T-helper 9 cell (primary cell): ENCODE results near the gene FBN2.
"Not testable (repeated sequence)": the region's sequence is repeated elsewhere in the genome, so short reads cannot be mapped to it uniquely, and the experiment has no call there.

Source experiments
- DNase-seq: peaks from one replicate; pipeline ENCODE4 v3.0.0-alpha.2; 2020

FBN2 gene

GRCh38 chr5:128475693-128476092, 62.4 kb downstream of the FBN2 start:
- DNase-seq, result no peak

GRCh38 chr5:128472919-128473318, 65.1 kb downstream of the FBN2 start:
- no peak for DNase-seq

- no peak for DNase-seq
These were observed 66.0 kb downstream of the FBN2 start for GRCh38 chr5:128472036-128472435.

- DNase-seq, result no peak
These were observed 67.4 kb downstream of the FBN2 start for GRCh38 chr5:128470663-128471062.

DNA sequence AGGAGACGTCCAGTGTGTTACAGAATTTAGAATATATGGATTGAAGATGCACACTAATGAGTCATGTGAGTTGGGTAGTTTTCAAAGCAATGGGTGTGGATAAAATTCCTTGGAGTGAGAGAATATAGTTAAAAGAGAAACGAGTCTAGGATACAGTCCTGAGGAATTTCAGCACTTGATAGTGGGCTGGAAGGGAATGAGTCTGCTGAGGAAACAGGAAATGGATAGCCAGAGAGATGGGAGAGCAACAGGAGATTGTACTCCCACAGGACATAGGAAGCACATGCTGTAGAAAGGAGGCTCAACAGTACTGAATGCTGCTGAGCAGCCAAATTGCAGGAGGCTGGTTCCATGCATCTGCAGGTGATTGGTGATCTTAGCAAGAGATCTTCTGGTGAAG, 68.1 kb downstream of the FBN2 start:
- DNase-seq, result no peak

DNA sequence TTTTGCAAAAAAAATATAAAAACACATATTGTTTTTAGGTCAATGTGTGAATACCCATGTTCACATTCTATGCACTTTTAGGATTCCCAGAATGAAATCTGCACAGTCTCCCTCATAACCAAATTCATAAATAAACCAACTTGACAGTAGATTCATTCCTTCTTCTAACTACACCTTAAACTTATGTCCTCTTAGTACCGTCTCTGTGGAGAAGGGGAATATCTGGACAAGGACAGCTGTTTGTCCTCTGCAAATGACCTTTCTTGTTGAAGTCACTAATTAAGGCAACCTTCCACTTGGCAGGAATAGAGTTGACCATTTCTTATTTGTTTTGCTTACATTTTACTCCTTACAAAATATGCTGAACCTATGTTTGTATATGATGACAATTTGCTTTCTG, 71.1 kb downstream of the FBN2 start:
- DNase-seq, result no peak

DNA sequence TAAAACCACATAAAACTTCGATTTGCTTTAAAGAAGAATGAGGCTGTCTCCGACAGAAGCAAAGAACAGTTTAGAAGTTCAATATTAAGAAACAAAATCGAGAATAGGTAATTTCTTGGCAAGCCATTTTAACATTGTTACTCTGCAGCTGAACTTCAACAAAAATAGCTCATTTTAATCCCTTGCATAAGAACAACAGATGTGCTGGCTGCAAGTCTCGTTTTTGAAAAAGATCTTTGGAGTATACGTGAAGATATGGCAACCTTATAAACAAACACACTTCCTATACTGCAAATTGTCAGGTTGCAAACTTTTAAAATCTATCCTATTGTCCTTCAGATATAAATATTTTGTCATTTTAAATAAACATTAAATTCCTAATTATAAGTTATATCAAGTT, 71.5 kb downstream of the FBN2 start:
- no peak for DNase-seq

GRCh38 chr5:128464596-128464995, 73.4 kb downstream of the FBN2 start:
- no peak for DNase-seq

DNA sequence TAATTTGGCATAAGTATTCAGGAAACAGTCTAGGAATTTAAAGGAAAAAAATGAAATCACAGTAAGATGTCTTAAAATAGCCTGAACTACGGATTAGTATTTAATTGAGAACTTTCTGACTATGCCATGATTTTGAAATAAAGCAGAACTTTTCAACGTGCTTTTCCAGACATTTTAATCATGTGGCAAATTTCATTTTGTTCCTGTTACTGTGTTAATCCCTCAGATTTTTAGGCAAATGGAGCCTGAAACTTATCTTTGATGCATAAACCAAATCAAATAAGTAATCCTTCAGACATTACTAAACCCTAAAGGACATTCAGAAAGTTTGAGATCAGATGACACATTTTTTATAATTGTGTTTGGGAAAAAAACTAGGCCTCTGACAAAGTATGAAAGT, 75.7 kb downstream of the FBN2 start:
- no peak for DNase-seq

GRCh38 chr5:128457147-128457915, 80.7 kb downstream of the FBN2 start:
- not testable (repeated sequence) for DNase-seq

- DNase-seq, result no peak
These were observed 82.1 kb downstream of the FBN2 start for GRCh38 chr5:128455841-128456361.

- DNase-seq, result no peak
These were observed 84.9 kb downstream of the FBN2 start for GRCh38 chr5:128453121-128453520.

- DNase-seq, result not testable (repeated sequence)
These were observed 90.8 kb downstream of the FBN2 start for GRCh38 chr5:128447224-128447623.

GRCh38 chr5:128441941-128442350, 96.1 kb downstream of the FBN2 start:
- no peak for DNase-seq

DNA sequence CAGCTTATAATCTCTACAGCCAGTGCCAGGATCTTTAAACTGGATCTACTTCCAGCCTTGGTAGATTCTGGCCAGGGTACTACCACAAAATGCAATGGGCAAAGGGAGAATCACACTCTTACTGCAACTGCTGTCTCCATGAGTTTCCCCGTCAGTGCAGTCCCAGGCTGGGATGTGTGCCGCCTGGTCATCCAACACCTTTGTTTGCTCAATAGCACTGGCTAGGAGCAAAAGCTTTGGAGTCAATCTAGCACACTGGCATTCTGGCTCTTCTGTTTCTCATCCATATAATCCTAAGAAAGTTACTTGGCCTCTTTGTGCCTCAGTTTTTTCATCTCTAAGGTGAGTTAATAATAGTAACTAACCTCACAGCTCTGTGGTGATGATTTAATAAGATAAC, 96.9 kb downstream of the FBN2 start:
- DNase-seq, result no peak

DNA sequence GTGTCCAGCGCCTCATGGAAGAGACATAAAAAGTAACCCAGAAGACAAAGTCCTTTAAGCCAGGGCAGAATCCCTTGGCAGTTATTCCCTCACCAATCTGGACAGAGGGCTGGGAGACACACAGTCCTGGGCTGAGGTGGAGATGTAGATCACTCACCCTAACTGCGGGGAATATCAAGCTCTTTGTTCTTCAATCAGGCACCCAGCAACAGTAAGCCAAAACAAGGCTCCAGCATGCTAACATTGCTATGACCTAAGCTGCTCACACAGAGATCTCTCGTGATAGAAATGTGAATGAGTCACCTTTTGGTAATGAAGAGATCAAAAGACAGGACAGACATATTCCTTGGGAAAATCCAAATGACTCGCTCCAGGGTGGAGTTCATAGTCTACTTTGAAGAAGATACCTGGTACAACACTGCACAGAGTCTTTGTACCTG, 101.3 kb downstream of the FBN2 start:
- no peak for DNase-seq

GRCh38 chr5:128435861-128436260, 102.2 kb downstream of the FBN2 start:
- DNase-seq, result no peak

- no peak for DNase-seq
These were observed 103.1 kb downstream of the FBN2 start for GRCh38 chr5:128434993-128435392.

DNA sequence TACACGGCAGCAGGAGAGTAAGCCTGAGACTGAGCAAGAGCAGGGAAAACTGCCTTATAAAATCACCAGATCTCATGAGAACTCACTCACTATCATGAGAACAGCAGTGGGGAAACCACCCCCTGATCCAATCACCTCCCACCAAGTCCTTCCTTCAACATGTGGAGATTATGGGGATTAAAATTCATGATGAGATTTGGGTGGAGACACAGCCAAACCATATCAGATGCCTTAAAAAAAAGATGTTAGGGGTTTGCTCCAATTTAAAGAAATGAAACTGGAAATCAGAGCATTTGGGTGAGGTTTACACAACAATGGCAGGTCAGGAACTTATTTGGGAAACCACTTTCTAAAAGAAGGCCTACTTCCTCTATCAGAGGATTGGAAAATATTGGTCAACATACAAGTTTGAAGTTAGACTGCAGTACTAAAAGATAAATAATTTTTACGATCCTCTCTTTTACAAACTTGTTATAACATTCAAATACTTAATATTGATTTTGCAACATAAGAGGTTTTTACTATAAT, 105.1 kb downstream of the FBN2 start:
- no peak for DNase-seq

DNA sequence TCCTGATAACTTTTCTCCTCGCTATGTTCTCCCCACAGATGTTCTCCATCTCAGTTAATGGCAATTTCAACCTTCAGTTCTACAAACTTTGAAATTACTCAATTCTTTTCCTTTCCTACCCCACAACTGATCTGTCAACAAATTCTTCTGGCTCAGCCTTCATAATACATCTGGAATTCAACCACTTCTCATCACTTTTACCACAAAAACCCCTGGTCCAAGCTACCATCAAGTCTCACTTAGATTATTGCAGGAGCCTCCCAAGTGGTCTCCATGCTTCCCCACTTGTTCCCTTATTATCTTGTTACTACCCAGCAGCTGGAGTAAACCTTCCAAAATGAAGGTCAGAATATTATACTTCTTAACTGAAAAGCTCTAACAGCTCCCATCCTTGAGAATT, 110.1 kb downstream of the FBN2 start:
- DNase-seq, result no peak

- DNase-seq, result no peak
These were observed 111.9 kb downstream of the FBN2 start for GRCh38 chr5:128426090-128426534.

- no peak for DNase-seq
These were observed 113.4 kb downstream of the FBN2 start for GRCh38 chr5:128424646-128425045.

GRCh38 chr5:128422612-128423011, 115.4 kb downstream of the FBN2 start:
- no peak for DNase-seq

- DNase-seq, result no peak
These were observed 123.6 kb downstream of the FBN2 start for GRCh38 chr5:128414469-128414868.
